Adipose tissue (tissue), 3 donors: Measurements from ENCODE around the gene ZCCHC24. TPM values are rescaled to one million over a fixed set of nuclear protein-coding genes. Genes with fewer than 3 reads are reported as not detected.

Experiments
- H3K27ac ChIP-seq: one replicate; pipeline ENCODE4 v1.5.1; 2013; ENCODE audit warnings: low read depth, low read length
- WGBS, 3 donors: extraction: QIAGEN DNeasy Blood & Tissue Kit; methylation state at CpG; one replicate each; pipeline ENCODE4 v1.1.7; 2013; 5-methylcytosine and 5-hydroxymethylcytosine counted together
- polyA plus RNA-seq, 3 donors: library from polyadenylated mRNA; stranded (reverse); fragments of 200-250 nt; gene quantifications; one replicate each; pipeline ENCODE4 v1.2.3, GENCODE V29; 2013
- donor health status: healthy with polysubstance abuse.
- donor health status: Bipolar disorder and iron deficiency.
- donor health status: healthy.

ZCCHC24 gene
- polyA plus RNA-seq, 3 donors, result 7.4 to 121 (median 60.8) TPM

DNA sequence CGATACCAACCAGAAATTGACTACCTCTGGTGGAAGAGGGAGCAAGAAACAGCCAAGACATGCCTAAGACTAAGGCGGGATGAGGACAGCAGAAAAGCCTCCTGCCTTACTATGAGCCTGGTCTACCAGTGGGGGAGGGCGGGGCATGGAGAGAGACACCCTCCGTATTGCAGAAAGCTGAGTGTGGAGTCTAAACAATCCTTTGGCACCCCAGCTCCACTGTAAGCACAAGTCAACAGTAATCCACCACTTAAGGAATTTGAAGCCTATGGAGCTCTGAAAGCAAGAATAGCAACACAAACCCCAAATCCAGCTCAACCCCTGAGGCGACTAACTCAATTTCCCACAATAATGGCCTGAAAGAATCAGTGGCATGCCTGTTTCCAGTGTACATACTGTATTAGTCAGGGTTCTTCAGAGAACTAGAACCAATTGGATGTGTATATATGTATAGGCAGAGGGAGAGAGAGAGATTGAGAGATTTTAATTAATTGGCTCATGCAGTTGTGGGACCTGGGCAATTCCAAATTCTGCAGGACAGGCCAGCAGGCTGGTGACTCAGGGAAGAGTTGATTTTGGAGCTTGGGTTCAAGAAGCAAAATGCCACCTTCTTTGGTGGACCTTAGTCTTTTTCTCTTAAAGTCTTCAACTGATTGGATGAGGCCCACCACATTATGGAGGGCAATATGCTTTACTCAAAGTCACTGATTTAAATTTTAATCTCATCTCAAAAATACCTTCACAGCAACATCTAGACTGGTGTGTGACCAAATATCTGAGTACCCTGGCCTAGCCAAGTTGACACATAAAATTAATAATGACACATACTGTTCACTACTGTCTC is 84.7 kb downstream of the ZCCHC24 start:
- no peak overlapping the region for H3K27ac ChIP-seq
- 94 to 98% (median 95%) methylated on average over 5 of the region's 5 CpGs for WGBS, 3 donors

GRCh38 chr10:79359816-79360498 is 85.5 kb downstream of the ZCCHC24 start:
- WGBS, 3 donors, result 79 to 94% (median 81%) methylated on average over 6 of the region's 6 CpGs
- no peak overlapping the region for H3K27ac ChIP-seq

DNA sequence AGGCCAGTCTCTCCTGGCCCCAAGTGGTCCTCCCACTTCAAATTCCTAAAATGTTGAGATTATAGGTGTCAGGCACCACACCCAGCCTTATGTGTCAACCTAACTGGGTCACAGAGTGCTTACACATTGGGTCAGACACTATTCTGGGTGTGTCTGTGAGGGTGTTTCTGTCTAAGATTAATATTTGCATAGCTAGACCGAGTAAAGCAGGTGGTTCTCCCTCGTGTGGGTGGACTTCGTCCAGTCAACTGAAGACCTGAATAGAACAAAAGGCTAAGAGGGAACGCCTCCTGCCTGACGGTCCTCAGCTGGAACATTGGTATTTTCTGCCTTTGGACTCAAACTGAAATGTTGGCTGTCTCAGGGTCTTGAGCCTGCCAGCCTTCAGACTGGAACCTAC is 86.6 kb downstream of the ZCCHC24 start:
- no peak overlapping the region for H3K27ac ChIP-seq
- 34 to 89% (median 84%) methylated on average over 5 of the region's 5 CpGs for WGBS, 3 donors

DNA sequence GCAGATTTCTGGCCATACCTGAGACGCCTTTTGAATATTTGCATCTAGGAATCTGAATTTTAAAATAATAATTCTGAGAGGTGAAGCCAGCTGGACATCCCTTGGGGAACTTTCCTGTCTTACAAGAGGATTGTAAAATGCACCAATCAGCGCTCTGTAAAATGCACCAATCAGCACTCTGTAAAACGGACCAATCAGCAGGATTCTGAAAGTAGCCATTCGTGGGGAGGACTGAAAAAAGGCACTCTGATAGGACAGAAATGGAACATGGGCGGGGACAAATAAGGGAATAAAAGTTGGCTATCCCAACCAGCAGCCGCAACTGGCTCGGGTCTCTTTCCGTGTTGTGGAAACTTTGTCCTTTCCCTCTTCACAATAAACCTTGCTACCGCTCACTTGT is 88.2 kb downstream of the ZCCHC24 start:
- 96 to 98% (median 96%) methylated on average over 9 of the region's 9 CpGs for WGBS, 3 donors
- H3K27ac ChIP-seq, result no peak overlapping the region

DNA sequence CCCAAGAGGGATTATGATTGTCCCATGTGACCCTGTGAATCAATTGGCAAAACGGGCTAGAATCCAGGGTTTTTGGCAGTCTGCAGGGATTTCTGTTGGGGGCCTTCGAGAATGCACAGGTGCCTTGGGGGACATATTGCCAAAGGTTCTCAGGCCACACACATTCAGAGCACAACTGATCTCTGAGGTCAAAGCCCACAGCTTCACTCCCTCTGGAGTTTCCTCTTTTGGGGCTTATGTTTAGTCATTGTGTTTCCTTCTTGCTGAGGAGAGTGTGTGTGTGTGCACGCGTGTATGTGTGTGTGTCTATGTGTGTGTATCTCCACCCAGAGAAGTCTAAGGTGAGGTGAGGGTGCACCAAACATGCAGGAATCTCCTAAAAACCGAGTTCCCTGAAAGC is 89.3 kb downstream of the ZCCHC24 start:
- 59 to 89% (median 72%) methylated on average over 5 of the region's 5 CpGs for WGBS, 3 donors
- H3K27ac ChIP-seq, result no peak overlapping the region

DNA sequence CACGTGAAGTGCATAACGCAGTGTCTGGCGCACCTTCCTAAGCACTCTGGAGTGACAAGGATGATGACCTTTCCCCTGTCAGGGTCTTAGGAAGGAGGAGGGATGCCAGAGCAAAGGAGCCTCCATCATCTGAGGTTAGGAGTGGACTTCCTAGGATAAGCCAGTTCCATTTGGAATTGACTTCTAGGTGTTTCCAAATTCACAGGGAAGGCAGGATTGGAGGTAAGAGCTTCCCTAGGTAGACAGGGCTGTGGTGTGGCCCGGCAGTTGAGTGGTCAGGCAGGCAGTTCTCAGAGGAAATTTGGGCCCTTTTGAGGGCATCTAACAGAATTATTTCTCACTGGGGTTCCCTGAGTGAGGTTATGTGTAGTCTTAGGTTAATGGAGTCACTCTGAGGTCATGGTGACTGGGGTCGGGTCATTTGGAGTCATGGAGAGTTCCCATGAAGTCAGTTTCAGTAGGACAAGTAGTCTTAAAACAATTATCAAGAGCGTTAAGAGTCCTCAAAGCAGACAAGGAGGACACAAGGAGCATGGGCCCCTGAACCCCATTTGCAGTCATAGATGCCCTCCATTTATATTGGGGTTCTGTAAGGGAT is 89.9 kb downstream of the ZCCHC24 start:
- H3K27ac ChIP-seq, result no peak overlapping the region
- 86 to 88% (median 87%) methylated on average over 6 of the region's 6 CpGs for WGBS, 3 donors

DNA sequence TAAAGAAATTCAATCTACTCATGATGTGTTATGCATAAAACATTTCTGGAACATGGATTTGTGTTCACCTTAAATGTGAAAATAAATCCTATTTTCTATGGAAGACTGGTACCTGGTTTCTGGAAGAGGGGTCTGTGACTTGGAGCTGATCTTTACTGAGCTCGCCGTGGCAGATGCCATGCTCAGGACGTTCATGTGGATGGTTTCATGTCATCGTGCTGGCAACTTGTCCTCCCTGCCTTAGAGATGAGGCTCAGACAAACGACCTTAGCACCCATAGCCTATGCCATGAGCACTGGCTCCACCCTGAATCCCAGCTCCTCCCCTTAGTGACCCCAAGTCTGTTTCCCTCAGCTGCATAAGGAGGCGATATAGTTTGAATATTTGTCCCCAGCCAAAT is 90.8 kb downstream of the ZCCHC24 start:
- no peak overlapping the region for H3K27ac ChIP-seq
- WGBS, 3 donors, result 90 to 93% (median 92%) methylated on average over 6 of the region's 6 CpGs

GRCh38 chr10:79354141-79354540 is 91.3 kb downstream of the ZCCHC24 start:
- no peak overlapping the region for H3K27ac ChIP-seq
- WGBS, 3 donors, result 48 to 52% (median 51%) methylated on average over 3 of the region's 3 CpGs

DNA sequence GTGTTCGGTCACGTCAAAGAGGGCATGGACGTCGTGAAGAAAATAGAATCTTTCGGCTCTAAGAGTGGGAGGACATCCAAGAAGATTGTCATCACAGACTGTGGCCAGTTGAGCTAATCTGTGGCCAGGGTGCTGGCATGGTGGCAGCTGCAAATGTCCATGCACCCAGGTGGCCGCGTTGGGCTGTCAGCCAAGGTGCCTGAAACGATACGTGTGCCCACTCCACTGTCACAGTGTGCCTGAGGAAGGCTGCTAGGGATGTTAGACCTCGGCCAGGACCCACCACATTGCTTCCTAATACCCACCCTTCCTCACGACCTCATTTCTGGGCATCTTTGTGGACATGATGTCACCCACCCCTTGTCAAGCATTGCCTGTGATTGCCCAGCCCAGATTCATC is 91.7 kb downstream of the ZCCHC24 start:
- no peak overlapping the region for H3K27ac ChIP-seq
- 87 to 90% (median 90%) methylated on average over 11 of the region's 11 CpGs for WGBS, 3 donors

- H3K27ac ChIP-seq, result no peak overlapping the region
- WGBS, 3 donors, result 59 to 86% (median 63%) methylated on average over 8 of the region's 8 CpGs
Measured at GRCh38 chr10:79353000-79353406, 92.4 kb downstream of the ZCCHC24 start.

DNA sequence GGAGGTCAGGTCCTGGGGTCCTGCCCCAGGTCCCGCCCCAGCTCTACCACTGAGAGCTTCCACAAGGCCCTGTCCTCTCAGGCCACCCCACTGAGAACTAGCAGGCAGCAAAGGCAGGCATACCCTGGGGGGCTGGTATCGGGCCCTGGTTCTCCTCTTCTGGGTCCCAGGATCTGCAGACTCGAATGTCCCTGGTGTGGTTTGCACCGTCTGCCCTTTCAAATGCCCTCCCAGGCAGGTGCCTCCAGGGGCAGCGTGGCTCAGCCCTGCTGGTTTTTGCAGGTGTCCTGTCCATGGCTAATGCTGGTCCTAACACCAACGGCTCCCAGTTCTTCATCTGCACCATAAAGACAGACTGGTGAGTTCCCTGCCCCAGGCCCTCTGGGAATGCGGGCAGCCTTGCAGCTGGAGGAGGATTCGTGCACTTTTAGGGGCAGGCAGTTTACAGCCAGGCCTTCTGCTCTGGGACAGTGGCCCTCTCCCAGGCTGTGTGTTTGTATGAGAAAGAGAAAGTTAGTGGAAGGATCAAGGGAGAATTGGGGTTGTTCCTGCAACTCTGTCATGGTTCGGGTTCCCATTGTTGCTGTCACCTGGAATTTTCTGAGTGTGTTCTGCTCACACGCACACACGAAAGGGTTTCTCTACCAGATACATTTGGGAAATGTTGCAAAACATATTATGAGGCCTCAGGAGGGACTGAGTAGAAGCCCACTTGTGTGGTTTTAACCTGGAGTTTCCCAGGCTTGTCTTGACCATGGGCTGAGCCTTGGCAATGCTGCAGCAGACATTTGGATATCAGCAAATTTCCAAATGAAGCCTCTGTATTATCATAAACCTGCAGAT is 93.2 kb downstream of the ZCCHC24 start:
- H3K27ac ChIP-seq, result no peak overlapping the region
- 79 to 92% (median 85%) methylated on average over 11 of the region's 11 CpGs for WGBS, 3 donors

GRCh38 chr10:79351332-79351731 is 94.1 kb downstream of the ZCCHC24 start:
- WGBS, 3 donors, result 88 to 92% (median 89%) methylated on average over 13 of the region's 13 CpGs
- no peak overlapping the region for H3K27ac ChIP-seq

- WGBS, 3 donors, result 78 to 91% (median 89%) methylated on average over 21 of the region's 21 CpGs
- H3K27ac ChIP-seq, result no peak overlapping the region
Measured at GRCh38 chr10:79350407-79351154, 94.8 kb downstream of the ZCCHC24 start.

DNA sequence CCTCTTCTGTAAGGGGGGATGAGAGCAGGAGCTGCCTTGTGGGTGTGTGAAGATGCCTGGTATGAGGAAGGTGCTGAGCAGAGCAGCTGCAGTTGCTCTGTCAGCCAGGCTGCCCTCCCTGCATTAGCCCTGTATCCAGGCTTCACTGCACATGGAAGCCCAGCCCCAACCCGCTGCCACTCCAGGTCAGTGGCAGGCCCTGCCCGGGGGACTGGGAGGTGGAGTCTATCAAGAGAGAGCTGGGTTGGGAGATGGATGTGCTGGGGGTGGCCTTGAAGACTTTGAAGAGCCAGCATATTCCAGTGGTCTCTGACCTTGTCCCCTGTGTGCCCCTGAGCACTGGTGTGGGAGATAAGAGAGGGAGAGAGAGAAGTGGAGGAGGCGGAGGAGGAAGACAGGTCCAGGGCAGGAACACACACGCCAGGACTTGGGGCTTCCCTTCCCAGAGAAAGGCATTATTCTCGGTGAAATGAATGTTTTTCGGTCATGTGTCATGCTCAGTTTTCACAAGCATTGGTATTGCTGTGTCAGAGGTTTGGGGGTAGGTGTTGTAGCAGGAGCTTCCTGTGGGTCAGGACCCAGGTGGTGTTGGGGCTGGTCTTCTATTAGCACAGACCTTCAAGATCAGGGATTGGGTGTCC is 95.5 kb downstream of the ZCCHC24 start:
- 48 to 87% (median 84%) methylated on average over 6 of the region's 6 CpGs for WGBS, 3 donors
- no peak overlapping the region for H3K27ac ChIP-seq

GRCh38 chr10:79349072-79349491 is 96.3 kb downstream of the ZCCHC24 start:
- WGBS, 3 donors, result 44 to 86% (median 80%) methylated on average over 6 of the region's 6 CpGs
- H3K27ac ChIP-seq, result no peak overlapping the region

DNA sequence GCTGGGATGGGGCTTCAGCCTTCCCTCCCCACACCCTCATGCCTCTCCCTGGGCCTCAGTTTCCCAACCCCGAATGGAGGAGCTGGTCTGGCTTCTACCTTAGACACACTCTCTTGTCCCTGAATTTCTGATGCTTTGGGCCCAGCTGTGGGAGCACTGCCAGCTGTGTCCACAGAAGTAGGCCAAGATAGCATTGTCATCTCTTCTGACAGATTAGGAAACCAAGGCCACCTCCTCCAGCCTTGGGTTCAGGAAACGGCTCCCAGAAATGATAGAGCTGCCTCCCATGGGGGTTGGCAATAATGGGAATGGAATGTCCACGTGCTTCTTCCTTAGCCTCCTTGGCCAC is 96.8 kb downstream of the ZCCHC24 start:
- 23 to 52% (median 42%) methylated on average over 3 of the region's 3 CpGs for WGBS, 3 donors
- H3K27ac ChIP-seq, result no peak overlapping the region

GRCh38 chr10:79347894-79348639 is 97.4 kb downstream of the ZCCHC24 start:
- WGBS, 3 donors, result 4 to 9% (median 7%) methylated on average over 27 to 34 of the region's 34 CpGs
- H3K27ac ChIP-seq, result no peak overlapping the region
